GM12878 (cell line): ENCODE measurements around the gene NLRP6.

Experiments
- E4F1 ChIP-seq: fragments of 450-650 bp; IDR thresholded peaks from 2 replicates; pipeline ENCODE4 v1.6.1; 2018; ENCODE audit warnings: borderline replicate concordance, mild to moderate bottlenecking; ENCODE audit not compliant: partially characterized antibody
- POLR2AphosphoS5 ChIP-seq: IDR thresholded peaks from 2 replicates; pipeline ENCODE4 v1.6.1; 2011; ENCODE audit warnings: mild to moderate bottlenecking, low read length, inconsistent platforms
- TCF7 ChIP-seq: IDR thresholded peaks from 2 replicates; pipeline ENCODE4 v1.6.1; 2014; ENCODE audit warnings: antibody characterized with exemption, borderline replicate concordance
- TF ChIP-seq, protein P1 (sequence below), 3 experiments: IDR thresholded peaks in 2 of 3; conservative IDR thresholded peaks in 1 of 3; 2 replicates each; pipeline ENCODE4 v1.5.1; 2011; ENCODE audit warnings: low read depth in 3 of 3, low read length in 3 of 3, mild to moderate bottlenecking in 3 of 3, control low read depth in 2 of 3, moderate library complexity in 2 of 3, inconsistent platforms in 1 of 3, mixed read lengths in 1 of 3; ENCODE audit not compliant: control insufficient read depth in 2 of 3, insufficient read depth in 1 of 3; ENCODE audit errors: extremely low read depth in 1 of 3

GRCh38 chr11:272195-272930 lies 5.8 kb upstream of the NLRP6 start:
- TF ChIP-seq TCF7, result no peak
- no peak for TF ChIP-seq E4F1
- TF ChIP-seq, protein P1, sequence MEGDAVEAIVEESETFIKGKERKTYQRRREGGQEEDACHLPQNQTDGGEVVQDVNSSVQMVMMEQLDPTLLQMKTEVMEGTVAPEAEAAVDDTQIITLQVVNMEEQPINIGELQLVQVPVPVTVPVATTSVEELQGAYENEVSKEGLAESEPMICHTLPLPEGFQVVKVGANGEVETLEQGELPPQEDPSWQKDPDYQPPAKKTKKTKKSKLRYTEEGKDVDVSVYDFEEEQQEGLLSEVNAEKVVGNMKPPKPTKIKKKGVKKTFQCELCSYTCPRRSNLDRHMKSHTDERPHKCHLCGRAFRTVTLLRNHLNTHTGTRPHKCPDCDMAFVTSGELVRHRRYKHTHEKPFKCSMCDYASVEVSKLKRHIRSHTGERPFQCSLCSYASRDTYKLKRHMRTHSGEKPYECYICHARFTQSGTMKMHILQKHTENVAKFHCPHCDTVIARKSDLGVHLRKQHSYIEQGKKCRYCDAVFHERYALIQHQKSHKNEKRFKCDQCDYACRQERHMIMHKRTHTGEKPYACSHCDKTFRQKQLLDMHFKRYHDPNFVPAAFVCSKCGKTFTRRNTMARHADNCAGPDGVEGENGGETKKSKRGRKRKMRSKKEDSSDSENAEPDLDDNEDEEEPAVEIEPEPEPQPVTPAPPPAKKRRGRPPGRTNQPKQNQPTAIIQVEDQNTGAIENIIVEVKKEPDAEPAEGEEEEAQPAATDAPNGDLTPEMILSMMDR (IDR thresholded peaks at IDR 0.05 in 2 of 3, conservative IDR thresholded peaks at IDR 0.05 in 1 of 3; ENCODE audit: control insufficient read depth in 2 of 3, extremely low read depth in 1 of 3, insufficient read depth in 1 of 3, low read depth in 3 of 3, low read length in 3 of 3), result no peak
- TF ChIP-seq POLR2AphosphoS5, result no peak
